Cardiac fibroblast (primary cell): Measurements from ENCODE around the gene SYDE2.

Source experiments
- DNase-seq, 2 donors: peaks; one replicate each; pipeline versions ENCODE4 v3.0.0 to v3.0.0-alpha.2; 2010; ENCODE audit warnings: low read depth in 2 of 2
- H3K4me3 ChIP-seq, 2 donors: replicated peaks in 1 of 2; 1 replicate in 1 of 2; 2 replicates in 1 of 2; pipeline ENCODE4 v1.5.1; 2011; ENCODE audit warnings: low read depth in 2 of 2, low read length in 2 of 2, mild to moderate bottlenecking in 2 of 2, moderate library complexity in 1 of 2
- CTCF ChIP-seq: IDR thresholded peaks from one replicate; pipeline ENCODE4 v1.5.1; 2011; ENCODE audit warnings: low read depth, mild to moderate bottlenecking, low read length, inconsistent platforms

SYDE2 gene

DNA sequence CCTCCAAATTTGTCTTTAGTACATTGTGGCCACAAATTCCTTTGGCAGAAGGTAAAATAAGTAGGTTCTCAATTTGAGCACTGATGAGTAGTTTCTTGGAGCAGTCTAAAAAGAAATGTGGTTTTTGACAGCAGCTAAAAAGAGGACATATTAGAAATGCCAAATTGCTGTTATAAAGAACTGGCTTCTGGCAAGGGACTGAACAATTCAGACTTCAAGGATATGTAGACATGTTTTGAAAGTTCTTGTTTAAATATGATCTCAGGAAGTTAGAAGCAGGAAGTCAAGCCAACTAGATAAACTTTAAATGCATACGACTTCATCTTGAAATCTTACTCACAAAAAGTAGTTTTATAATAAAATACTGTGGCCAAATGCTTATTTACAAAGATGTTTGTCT, 39.8 kb upstream of the SYDE2 start:
- H3K4me3 ChIP-seq = no peak overlapping the region
- no peak for TF ChIP-seq CTCF

DNA sequence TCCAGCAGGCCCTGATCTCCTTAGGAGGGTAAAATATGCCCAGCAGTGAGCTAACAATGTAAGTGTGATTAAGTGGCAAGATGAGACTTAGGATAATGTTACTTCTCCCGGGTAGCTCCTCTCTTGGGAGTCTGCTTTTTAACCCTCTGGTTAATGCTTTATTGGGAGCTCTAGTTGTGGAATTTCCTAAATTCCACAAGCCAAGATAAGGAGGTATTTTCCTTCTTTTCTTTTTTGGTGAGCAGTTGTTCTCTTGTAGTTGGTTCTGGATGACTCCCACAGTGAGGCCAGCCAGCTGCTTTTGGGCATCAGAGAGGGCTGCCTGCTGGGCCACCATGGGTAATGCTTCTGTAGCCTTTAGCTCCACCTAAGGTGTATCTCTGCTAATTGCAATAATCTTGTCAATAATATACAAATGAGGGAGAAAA, 39.4 kb upstream of the SYDE2 start:
- DNase-seq = peak; percentile 29 to 67
- TF ChIP-seq CTCF = peak; percentile 1
- H3K4me3 ChIP-seq = no peak overlapping the region

More for the DNA sequence above, 39.8 kb upstream of the SYDE2 start:
- DNase-seq = peak in 1 of 2 donors; percentile 44

DNA sequence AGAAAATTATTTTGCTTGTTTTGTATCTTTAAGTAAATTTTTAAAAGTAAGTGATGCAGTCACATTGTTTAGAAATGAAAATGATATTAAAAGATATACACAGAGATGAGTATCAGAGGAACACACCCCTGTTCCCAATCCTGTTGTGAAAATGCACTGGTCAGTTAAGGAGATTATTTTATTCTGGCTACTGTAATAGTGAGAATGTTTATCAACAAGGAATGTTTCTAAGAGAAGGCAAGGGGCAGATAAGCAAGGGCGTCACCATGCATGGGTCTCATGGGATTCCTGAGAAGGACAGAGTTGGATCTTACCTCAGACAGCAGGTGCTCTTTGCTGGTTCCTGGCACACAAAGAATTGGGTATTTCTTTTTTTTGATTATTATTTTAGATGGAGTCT, 36.8 kb upstream of the SYDE2 start:
- no peak for DNase-seq
- H3K4me3 ChIP-seq = no peak overlapping the region
- no peak for TF ChIP-seq CTCF

DNA sequence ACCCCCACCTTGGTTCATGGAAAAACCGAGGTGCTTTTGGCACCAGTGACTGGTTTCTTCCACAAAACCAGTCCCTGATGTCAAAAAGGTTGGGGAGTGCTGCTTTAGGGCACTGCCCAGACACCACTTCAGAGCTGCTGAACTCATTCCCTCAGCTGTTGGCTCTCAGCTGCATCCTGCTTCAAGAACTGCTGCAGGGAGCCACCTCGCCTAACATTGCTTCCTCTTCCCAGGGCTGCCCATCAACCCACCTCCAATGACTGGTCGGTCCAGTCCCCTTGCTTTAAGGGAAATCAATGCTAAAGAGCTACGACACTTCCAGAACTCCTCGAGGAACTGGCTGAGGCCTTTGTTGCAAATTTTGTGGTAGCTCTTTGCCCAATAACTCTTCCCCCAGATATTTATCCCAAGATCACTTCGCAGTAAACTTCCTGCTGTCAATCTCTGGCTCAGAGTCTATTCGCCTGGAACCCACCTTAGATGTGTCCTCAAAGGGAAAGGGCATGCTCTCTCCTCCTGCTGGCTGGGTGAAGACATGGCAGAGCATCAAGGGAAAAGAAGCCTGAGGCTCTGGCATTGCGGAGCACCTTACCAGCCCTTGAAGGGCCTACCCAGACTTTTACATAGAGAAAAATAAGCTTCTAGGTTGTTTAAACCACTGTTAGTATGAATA, 29.6 kb upstream of the SYDE2 start:
- TF ChIP-seq CTCF = peak; percentile 40
- no peak for DNase-seq
- no peak overlapping the region for H3K4me3 ChIP-seq

- DNase-seq = no peak
- no peak overlapping the region for H3K4me3 ChIP-seq
- no peak for TF ChIP-seq CTCF
Observed at GRCh38 chr1:85229574-85230097, 28.8 kb upstream of the SYDE2 start.

DNA sequence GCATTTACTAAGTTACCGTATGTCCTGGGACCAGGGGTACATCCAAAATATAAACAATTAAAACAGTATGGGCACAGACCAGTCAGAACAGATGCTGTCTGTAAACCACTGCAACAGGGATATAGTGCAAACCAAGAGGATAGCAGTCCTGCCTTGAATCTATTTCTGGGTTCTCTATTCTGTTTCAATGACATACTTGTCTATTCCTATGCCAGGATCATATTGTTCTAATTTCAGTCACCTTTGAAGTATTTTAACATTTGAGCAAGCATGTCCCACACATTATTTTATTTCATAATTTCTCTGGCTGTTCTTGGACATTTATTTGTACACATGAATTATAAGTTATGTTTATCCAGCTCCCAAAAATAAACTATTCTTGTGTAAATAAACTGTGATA, 28.2 kb upstream of the SYDE2 start:
- H3K4me3 ChIP-seq = no peak overlapping the region
- DNase-seq = no peak
- TF ChIP-seq CTCF = no peak
